ENCODE results near the gene EZH1. TPM values are rescaled to one million over a fixed set of nuclear protein-coding genes. Genes with fewer than 3 reads are reported as not detected.

EZH1 gene
- total RNA-seq, result 12.1 TPM

GRCh38 chr17:42744806-42745617, at the start of gene EZH1:
Gene EZH1 (minus strand): TSS chr17:42745040. CDS start chr17:42728941, 16,099 bp downstream.
- peak; percentile 90 for ATAC-seq

GRCh38 chr17:42792545-42792944, 47.7 kb upstream of the EZH1 start:
- no peak for DNase-seq (ENCODE audit: low spot score)
- ATAC-seq, result no peak

More at GRCh38 chr17:42744806-42745617, at the start of gene EZH1:
- peak; percentile 93 for DNase-seq (ENCODE audit: low spot score)

- no peak for DNase-seq (ENCODE audit: low spot score)
- peak; percentile 11 for ATAC-seq
Observed at GRCh38 chr17:42791948-42792347, 47.1 kb upstream of the EZH1 start.

GRCh38 chr17:42787266-42787665, 42.4 kb upstream of the EZH1 start:
- no peak for DNase-seq (ENCODE audit: low spot score)
- no peak for ATAC-seq

GRCh38 chr17:42784811-42785592, 40.2 kb upstream of the EZH1 start:
- ATAC-seq (no peak), DNase-seq (ENCODE audit: low spot score) (no peak)

- no peak for DNase-seq (ENCODE audit: low spot score)
- ATAC-seq, result no peak
Observed at GRCh38 chr17:42784409-42784808, 39.6 kb upstream of the EZH1 start.

- DNase-seq (ENCODE audit: low spot score) (no peak), ATAC-seq (no peak)
Observed at GRCh38 chr17:42783791-42784138, 38.9 kb upstream of the EZH1 start.

GRCh38 chr17:42783062-42783790, 38.4 kb upstream of the EZH1 start:
- ATAC-seq (no peak), DNase-seq (ENCODE audit: low spot score) (no peak)

GRCh38 chr17:42782166-42783061, 37.6 kb upstream of the EZH1 start:
- no peak for DNase-seq (ENCODE audit: low spot score)
- no peak for ATAC-seq

GRCh38 chr17:42781639-42782165, 36.9 kb upstream of the EZH1 start:
- ATAC-seq, result peak; percentile 11

GRCh38 chr17:42780851-42781638, 36.2 kb upstream of the EZH1 start:
- peak; percentile 21 for ATAC-seq
- no peak for DNase-seq (ENCODE audit: low spot score)

More at GRCh38 chr17:42781639-42782165, 36.9 kb upstream of the EZH1 start:
- no peak for DNase-seq (ENCODE audit: low spot score)

GRCh38 chr17:42779936-42780850, 35.4 kb upstream of the EZH1 start, which contains the start of gene WNK4:
Gene WNK4 (plus strand): TSS chr17:42780610. CDS start chr17:42780699, 89 bp downstream.
- peak; percentile 49 for ATAC-seq

GRCh38 chr17:42779304-42779935, 34.6 kb upstream of the EZH1 start:
- ATAC-seq (no peak), DNase-seq (ENCODE audit: low spot score) (no peak)

More at GRCh38 chr17:42779936-42780850, 35.4 kb upstream of the EZH1 start, which contains the start of gene WNK4:
- DNase-seq (ENCODE audit: low spot score), result no peak

GRCh38 chr17:42778570-42778969, 33.7 kb upstream of the EZH1 start:
- DNase-seq (ENCODE audit: low spot score) (no peak), ATAC-seq (no peak)

GRCh38 chr17:42775534-42776098, 30.8 kb upstream of the EZH1 start:
- ATAC-seq (no peak), DNase-seq (ENCODE audit: low spot score) (no peak)

- DNase-seq (ENCODE audit: low spot score) (no peak), ATAC-seq (no peak)
Observed at GRCh38 chr17:42774066-42774745, 29.4 kb upstream of the EZH1 start.
